ENCODE results near the gene CEBPG. TPM values are rescaled to one million over a fixed set of nuclear protein-coding genes. Genes with fewer than 3 reads are reported as not detected.

Gene CEBPG
- total RNA-seq, 1 experiment from 2014 or later = 39.5 TPM

DNA sequence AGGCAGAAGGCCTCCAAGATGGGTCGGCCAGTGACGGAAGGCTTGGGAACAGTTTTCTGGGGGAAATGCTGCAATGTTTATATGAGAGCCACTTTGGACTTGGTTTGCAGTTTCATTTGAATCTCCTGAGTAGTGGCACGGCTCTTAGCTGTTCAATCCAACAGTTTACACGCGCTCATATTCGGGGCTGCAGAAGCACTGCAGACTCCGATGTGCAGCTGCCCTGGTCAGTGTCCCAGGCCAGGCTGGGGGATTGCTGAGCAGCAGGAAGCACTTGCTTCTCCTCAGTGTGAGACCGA lies 31.7 kb downstream of the CEBPG start:
- Mint-ChIP-seq H3K36me3 (ENCODE audit: insufficient read depth, unreplicated experiment) (no peaks in the 10 kb centered on the region), H3K4me1 (ENCODE audit: low read depth, unreplicated experiment) (no peaks in the 10 kb centered on the region), H3K9me3 (ENCODE audit: low read depth, unreplicated experiment) (no peaks in the 10 kb centered on the region), H3K4me3 (ENCODE audit: low read depth, unreplicated experiment) (no peak overlapping the region), H3K27ac (ENCODE audit: unreplicated experiment) (no peak overlapping the region), H3K27me3 (ENCODE audit: unreplicated experiment) (no peaks in the 10 kb centered on the region)
- no TSS peak for BruUV-seq (replicated peaks)
- CTCF ChIA-PET = interaction anchor here (1.8 kb wide), 1 partner anchor 164 kb away, joined by 3 read pairs; no protein-coding TSS in a partner anchor
- TF ChIP-seq CTCF (IDR thresholded peaks at IDR 0.05; ENCODE audit: unreplicated experiment) = no peak
- intact Hi-C loops (cut with micrococcal nuclease; ENCODE audit: unreplicated experiment) = loop anchor here (10.0 kb wide), 2 partner anchors 90 to 260 kb away; no protein-coding TSS in a partner anchor
- DNase-seq = no peak

- no peak for TF ChIP-seq CTCF (IDR thresholded peaks at IDR 0.05; ENCODE audit: unreplicated experiment)
- H3K9me3 Mint-ChIP-seq (ENCODE audit: low read depth, unreplicated experiment) = no peaks in the 10 kb centered on the region
- intact Hi-C loops (cut with micrococcal nuclease; ENCODE audit: unreplicated experiment) = loop anchor here (2.0 to 10.0 kb wide), 4 partner anchors 91 to 261 kb away; no protein-coding TSS in a partner anchor
- H3K36me3 Mint-ChIP-seq (ENCODE audit: insufficient read depth, unreplicated experiment) = no peaks in the 10 kb centered on the region
- no peak overlapping the region for H3K27ac Mint-ChIP-seq (ENCODE audit: unreplicated experiment)
- H3K27me3 Mint-ChIP-seq (ENCODE audit: unreplicated experiment) = no peaks in the 10 kb centered on the region
- H3K4me1 Mint-ChIP-seq (ENCODE audit: low read depth, unreplicated experiment) = no peaks in the 10 kb centered on the region
- no peak for DNase-seq
- CTCF ChIA-PET = interaction anchor here (1.3 to 1.8 kb wide), 3 partner anchors 162 to 170 kb away, joined by 3 to 12 read pairs (median 6); no protein-coding TSS in a partner anchor
- BruUV-seq (replicated peaks) = no TSS peak
- H3K4me3 Mint-ChIP-seq (ENCODE audit: low read depth, unreplicated experiment) = no peak overlapping the region
These were observed 32.3 kb downstream of the CEBPG start for GRCh38 chr19:33405553-33406461.

- no peak overlapping the region for H3K27ac Mint-ChIP-seq (ENCODE audit: unreplicated experiment)
- H3K9me3 Mint-ChIP-seq (ENCODE audit: low read depth, unreplicated experiment) = no peaks in the 10 kb centered on the region
- peak; percentile 87 for DNase-seq
- intact Hi-C loops (cut with micrococcal nuclease; ENCODE audit: unreplicated experiment) = loop anchor here (2.0 to 10.0 kb wide), 4 partner anchors 92 to 262 kb away; no protein-coding TSS in a partner anchor
- H3K27me3 Mint-ChIP-seq (ENCODE audit: unreplicated experiment) = no peaks in the 10 kb centered on the region
- TF ChIP-seq CTCF (IDR thresholded peaks at IDR 0.05; ENCODE audit: unreplicated experiment) = peak; percentile 97
- H3K4me3 Mint-ChIP-seq (ENCODE audit: low read depth, unreplicated experiment) = no peak overlapping the region
- H3K4me1 Mint-ChIP-seq (ENCODE audit: low read depth, unreplicated experiment) = no peaks in the 10 kb centered on the region
- no TSS peak for BruUV-seq (replicated peaks)
- CTCF ChIA-PET = interaction anchor here (0.6 to 1.8 kb wide), 6 partner anchors 163 to 262 kb away, joined by 3 to 12 read pairs (median 3); no protein-coding TSS in a partner anchor
- H3K36me3 Mint-ChIP-seq (ENCODE audit: insufficient read depth, unreplicated experiment) = no peaks in the 10 kb centered on the region
These were observed 33.1 kb downstream of the CEBPG start for GRCh38 chr19:33406521-33407139.

DNA sequence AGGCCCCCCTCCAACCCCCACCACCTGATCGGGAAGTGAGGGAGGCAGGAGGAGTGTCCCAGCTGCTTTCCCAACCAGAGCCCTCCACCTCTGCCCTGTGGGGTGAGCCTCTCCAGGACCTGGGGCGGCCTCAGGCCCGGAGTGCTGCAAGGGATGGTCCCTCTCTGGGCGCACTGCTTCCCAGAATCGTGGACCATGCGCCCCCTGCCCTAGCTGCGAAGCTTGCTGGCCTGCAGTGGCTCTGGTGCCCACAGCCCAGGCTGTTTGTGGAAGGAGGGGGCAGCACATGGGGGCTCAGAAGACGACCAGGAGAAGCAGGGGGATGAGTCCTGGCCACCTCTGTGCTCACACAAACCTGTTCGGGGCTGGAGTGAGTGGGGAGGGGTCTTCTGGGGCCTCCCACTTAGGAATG lies 33.6 kb downstream of the CEBPG start:
- intact Hi-C loops (cut with micrococcal nuclease; ENCODE audit: unreplicated experiment) = loop anchor here (2.0 to 10.0 kb wide), 4 partner anchors 92 to 262 kb away; no protein-coding TSS in a partner anchor
- H3K36me3 Mint-ChIP-seq (ENCODE audit: insufficient read depth, unreplicated experiment) = no peaks in the 10 kb centered on the region
- no peaks in the 10 kb centered on the region for H3K9me3 Mint-ChIP-seq (ENCODE audit: low read depth, unreplicated experiment)
- H3K4me3 Mint-ChIP-seq (ENCODE audit: low read depth, unreplicated experiment) = no peak overlapping the region
- no peak overlapping the region for H3K27ac Mint-ChIP-seq (ENCODE audit: unreplicated experiment)
- H3K4me1 Mint-ChIP-seq (ENCODE audit: low read depth, unreplicated experiment) = no peaks in the 10 kb centered on the region
- no TSS peak for BruUV-seq (replicated peaks)
- DNase-seq = no peak
- H3K27me3 Mint-ChIP-seq (ENCODE audit: unreplicated experiment) = no peaks in the 10 kb centered on the region
- CTCF ChIA-PET = interaction anchor here (0.6 to 1.4 kb wide), 5 partner anchors 163 to 263 kb away, joined by 3 to 12 read pairs (median 3); no protein-coding TSS in a partner anchor
- TF ChIP-seq CTCF (IDR thresholded peaks at IDR 0.05; ENCODE audit: unreplicated experiment) = no peak

All from Calu3 (cell line).